Trophoblast cell (in vitro differentiated cells and primary cell): ENCODE results near the gene GAS2L2. TPM values are rescaled to one million over a fixed set of nuclear protein-coding genes. Genes with fewer than 3 reads are reported as not detected.
A peak's percentile ranks its signal among the peaks of the same experiment; 100 is the strongest.

Experiments used
- DNase-seq, 2 donors: peaks; one replicate each; pipeline ENCODE4 v3.0.0-alpha.2; 2016
- H2AFZ ChIP-seq: 2 replicates; pipeline ENCODE4 v1.6.1; 2013; ENCODE audit warnings: low read length, moderate library complexity, mild to moderate bottlenecking; ENCODE audit not compliant: insufficient read depth, poor library complexity
- H2AK5ac ChIP-seq: 2 replicates; pipeline ENCODE4 v1.6.1; 2013; ENCODE audit warnings: mild to moderate bottlenecking, low read length
- H2BK120ac ChIP-seq: 2 replicates; pipeline ENCODE4 v1.6.1; 2013; ENCODE audit warnings: low read length, mild to moderate bottlenecking, moderate library complexity; ENCODE audit not compliant: insufficient read depth, poor library complexity
- H2BK12ac ChIP-seq: 2 replicates; pipeline ENCODE4 v1.6.1; 2013; ENCODE audit warnings: mild to moderate bottlenecking, low read length, moderate library complexity
- H2BK5ac ChIP-seq: 2 replicates; pipeline ENCODE4 v1.6.1; 2013; ENCODE audit warnings: low read length, low read depth, moderate library complexity, mild to moderate bottlenecking; ENCODE audit not compliant: poor library complexity
- H3K14ac ChIP-seq: 2 replicates; pipeline ENCODE4 v1.6.1; 2013; ENCODE audit warnings: mild to moderate bottlenecking, low read length
- H3K18ac ChIP-seq: 2 replicates; pipeline ENCODE4 v1.6.1; 2013; ENCODE audit warnings: mild to moderate bottlenecking, low read length
- H3K23ac ChIP-seq: 2 replicates; pipeline ENCODE4 v1.6.1; 2013; ENCODE audit warnings: low read length
- H3K27ac ChIP-seq: 2 replicates; pipeline ENCODE4 v1.5.1; 2013; ENCODE audit warnings: low read depth, mild to moderate bottlenecking, inconsistent platforms, low read length, moderate library complexity
- H3K27me3 ChIP-seq: 2 replicates; pipeline ENCODE4 v1.6.1; 2013; ENCODE audit warnings: inconsistent platforms, mild to moderate bottlenecking, low read length, moderate library complexity; ENCODE audit not compliant: insufficient read depth
- H3K36me3 ChIP-seq, 2 experiments: 1 replicate in 1 of 2; 2 replicates in 1 of 2; pipeline ENCODE4 v1.6.1; 2013; ENCODE audit warnings: low read length in 2 of 2, mild to moderate bottlenecking in 2 of 2, moderate library complexity in 1 of 2; ENCODE audit not compliant: insufficient read depth in 2 of 2, control insufficient read depth in 1 of 2
- H3K4ac ChIP-seq: 2 replicates; pipeline ENCODE4 v1.6.1; 2013; ENCODE audit warnings: low read depth, mild to moderate bottlenecking, low read length, moderate library complexity
- H3K4me1 ChIP-seq, 2 experiments: 1 replicate in 1 of 2; 2 replicates in 1 of 2; pipeline ENCODE4 v1.6.1; 2013; ENCODE audit warnings: low read length in 2 of 2, mild to moderate bottlenecking in 2 of 2, moderate library complexity in 1 of 2; ENCODE audit not compliant: insufficient read depth in 2 of 2, control insufficient read depth in 1 of 2
- H3K4me2 ChIP-seq: 2 replicates; pipeline ENCODE4 v1.6.1; 2013; ENCODE audit warnings: inconsistent platforms, mild to moderate bottlenecking, low read length, moderate library complexity
- H3K4me3 ChIP-seq: 2 replicates; pipeline ENCODE4 v1.5.1; 2013; ENCODE audit warnings: mild to moderate bottlenecking, low read depth, low read length, inconsistent platforms
- H3K79me1 ChIP-seq: one replicate; pipeline ENCODE4 v1.6.1; 2013; ENCODE audit warnings: low read length
- H3K79me2 ChIP-seq: 2 replicates; pipeline ENCODE4 v1.6.1; 2013; ENCODE audit warnings: low read length, mild to moderate bottlenecking; ENCODE audit not compliant: control insufficient read depth, insufficient read depth, poor library complexity
- H3K9ac ChIP-seq: 2 replicates; pipeline ENCODE4 v1.6.1; 2013; ENCODE audit warnings: mild to moderate bottlenecking, low read length
- H3K9me3 ChIP-seq: 2 replicates; pipeline ENCODE4 v1.6.1; 2013; ENCODE audit warnings: low read depth, mild to moderate bottlenecking, control low read depth, inconsistent platforms, low read length; ENCODE audit not compliant: insufficient read depth
- H4K12ac ChIP-seq: 2 replicates; pipeline ENCODE4 v1.6.1; 2013; ENCODE audit warnings: low read depth, mild to moderate bottlenecking, low read length, moderate library complexity
- H4K8ac ChIP-seq: 2 replicates; pipeline ENCODE4 v1.6.1; 2013; ENCODE audit warnings: low read depth, mild to moderate bottlenecking, low read length, moderate library complexity
- H4K91ac ChIP-seq: one replicate; pipeline ENCODE4 v1.6.1; 2013; ENCODE audit warnings: low read depth, mild to moderate bottlenecking, low read length, moderate library complexity
- WGBS: extraction: QIAGEN DNeasy Blood & Tissue Kit; methylation state at CpG from one replicate; pipeline ENCODE4 v1.1.7; 2013; ENCODE audit warnings: missing lambda C conversion rate; ENCODE audit not compliant: insufficient read length, insufficient coverage; ENCODE audit errors: extremely low coverage; 5-methylcytosine and 5-hydroxymethylcytosine counted together
- polyA plus RNA-seq: library from polyadenylated mRNA; stranded (reverse); fragments of 200-250 nt; gene quantifications from 2 replicates; pipeline ENCODE4 v1.2.3, GENCODE V29; 2013

Gene GAS2L2
- polyA plus RNA-seq: 0.01 TPM in 1 of 2 replicates, not detected in the other

- Histone ChIP-seq H3K79me2 (no peaks in the 10 kb centered on the region), H2BK120ac (no peak within 1 kb of the TSS), H4K91ac (no peak within 1 kb of the TSS), H3K4ac (no peak within 1 kb of the TSS), H3K14ac (no peak within 1 kb of the TSS), H2AK5ac (no peak within 1 kb of the TSS), H4K8ac (no peak within 1 kb of the TSS), H3K9me3 (no peaks in the 10 kb centered on the region), H3K27me3 (no peaks in the 10 kb centered on the region), H3K9ac (no peak within 1 kb of the TSS), H3K4me1 (peaks cover 5% of the 10 kb centered on the region in 2 experiments), H2BK12ac (no peak within 1 kb of the TSS), H3K4me2 (no peak within 1 kb of the TSS), H4K12ac (no peak within 1 kb of the TSS), H2AFZ (no peak within 1 kb of the TSS), H2BK5ac (no peak within 1 kb of the TSS), H3K27ac (no peak within 1 kb of the TSS), H3K79me1 (no peaks in the 10 kb centered on the region), H3K36me3 (no peaks in the 10 kb centered on the region), H3K4me3 (no peak within 1 kb of the TSS), H3K18ac (no peak within 1 kb of the TSS), H3K23ac (no peak within 1 kb of the TSS)
- WGBS: no CpG with 5 or more reads among the region's 9 CpGs
- no peak for DNase-seq
Observed at GRCh38 chr17:35752945-35753764, at the start of gene GAS2L2. GAS2L2 (minus strand) TSS chr17:35753239; CDS start chr17:35752850, 389 bp downstream.

GRCh38 chr17:35801583-35802224, 48.7 kb upstream of the GAS2L2 start:
- Histone ChIP-seq H3K79me2 (no peaks in the 10 kb centered on the region), H4K8ac (no peak overlapping the region), H3K4me3 (no peak overlapping the region), H3K9me3 (peaks cover 1% of the 10 kb centered on the region), H3K27ac (peak overlapping the region; percentile 44), H4K91ac (no peak overlapping the region), H4K12ac (no peak overlapping the region), H3K27me3 (no peaks in the 10 kb centered on the region), H2AK5ac (no peak overlapping the region), H3K4me2 (peak overlapping the region; percentile 17), H3K4ac (no peak overlapping the region), H3K9ac (no peak overlapping the region), H3K4me1 (peaks cover 9 to 12% of the 10 kb centered on the region in 2 experiments), H3K36me3 (no peaks in the 10 kb centered on the region), H3K18ac (no peak overlapping the region), H2BK120ac (no peak overlapping the region), H3K23ac (no peak overlapping the region), H2BK12ac (no peak overlapping the region), H2AFZ (no peak overlapping the region), H3K14ac (no peak overlapping the region), H3K79me1 (no peaks in the 10 kb centered on the region), H2BK5ac (no peak overlapping the region)
- DNase-seq: no peak
- WGBS: no CpG with 5 or more reads among the region's 9 CpGs

GRCh38 chr17:35799942-35800341, 46.9 kb upstream of the GAS2L2 start:
- no peak overlapping the region for H2BK120ac ChIP-seq

GRCh38 chr17:35797918-35798317, 44.9 kb upstream of the GAS2L2 start:
- Histone ChIP-seq H2BK5ac (no peak overlapping the region), H2AK5ac (no peak overlapping the region), H3K79me1 (peaks cover 4% of the 10 kb centered on the region), H2BK120ac (no peak overlapping the region), H3K23ac (no peak overlapping the region), H3K27ac (no peak overlapping the region), H3K14ac (no peak overlapping the region), H3K4me1 (peaks cover 16 to 17% of the 10 kb centered on the region in 2 experiments), H3K79me2 (no peaks in the 10 kb centered on the region), H3K27me3 (peaks cover 2% of the 10 kb centered on the region), H4K91ac (no peak overlapping the region), H3K9me3 (no peaks in the 10 kb centered on the region), H3K36me3 (no peaks in the 10 kb centered on the region), H3K4me2 (no peak overlapping the region), H2AFZ (no peak overlapping the region), H3K18ac (no peak overlapping the region), H4K8ac (no peak overlapping the region), H4K12ac (no peak overlapping the region), H3K9ac (no peak overlapping the region), H3K4ac (no peak overlapping the region), H3K4me3 (no peak overlapping the region), H2BK12ac (no peak overlapping the region)
- DNase-seq: no peak
- no CpG with 5 or more reads among the region's 5 CpGs for WGBS

More at GRCh38 chr17:35799942-35800341, 46.9 kb upstream of the GAS2L2 start:
- no peak overlapping the region for H3K4me2 ChIP-seq
- H3K79me2 ChIP-seq: no peaks in the 10 kb centered on the region
- H3K18ac ChIP-seq: no peak overlapping the region
- no peak overlapping the region for H4K8ac ChIP-seq
- DNase-seq: no peak
- peaks cover 9 to 15% of the 10 kb centered on the region in 2 experiments for H3K4me1 ChIP-seq
- H3K4ac ChIP-seq: no peak overlapping the region
- no peak overlapping the region for H3K23ac ChIP-seq
- no peak overlapping the region for H4K12ac ChIP-seq
- H3K27me3 ChIP-seq: peaks cover 2% of the 10 kb centered on the region
- no peak overlapping the region for H3K4me3 ChIP-seq
- no peak overlapping the region for H3K9ac ChIP-seq
- peak overlapping the region; percentile 54 for H4K91ac ChIP-seq
- peak overlapping the region; percentile 82 for H2BK12ac ChIP-seq
- no peak overlapping the region for H3K27ac ChIP-seq
- no peak overlapping the region for H2AFZ ChIP-seq
- peak overlapping the region; percentile 57 for H2AK5ac ChIP-seq
- no peak overlapping the region for H3K14ac ChIP-seq
- no peak overlapping the region for H2BK5ac ChIP-seq
- H3K36me3 ChIP-seq: no peaks in the 10 kb centered on the region
- H3K9me3 ChIP-seq: no peaks in the 10 kb centered on the region
- peaks cover 4% of the 10 kb centered on the region for H3K79me1 ChIP-seq
